ENCODE results near the gene PRKACA.
A peak's percentile ranks its signal among the peaks of the same experiment; 100 is the strongest.

The PRKACA gene

DNA sequence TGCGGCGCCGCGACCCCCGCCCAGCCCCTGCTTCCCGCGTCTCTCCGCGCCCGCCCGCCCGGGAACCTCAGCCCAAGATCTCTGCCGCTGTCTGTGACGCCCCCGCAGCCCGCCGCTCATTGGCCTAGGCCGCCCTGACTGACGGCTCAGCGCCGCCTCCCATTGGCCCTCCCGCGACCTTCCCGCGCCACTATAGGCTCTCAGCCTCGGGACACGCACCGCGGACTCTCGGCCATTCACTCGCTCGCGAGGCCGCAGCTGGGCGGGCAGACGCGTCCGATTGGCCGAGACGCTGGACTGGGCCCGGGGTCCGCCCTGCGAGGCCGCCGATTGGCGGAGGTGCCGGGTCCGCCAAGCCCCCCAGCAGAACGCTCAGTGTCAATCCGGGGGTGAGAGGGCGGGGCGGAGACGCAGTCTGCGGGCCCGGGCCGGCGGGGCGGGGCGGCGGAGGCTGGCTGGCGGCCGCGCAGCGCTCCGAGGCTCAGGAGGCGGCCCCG, at the start of gene PRKACA:
Gene PRKACA (minus strand): TSS at position 95 of the 497 bp plus-strand sequence. CDS start 215 bp downstream, outside the sequence.
- peak; percentile 94 for DNase-seq

DNA sequence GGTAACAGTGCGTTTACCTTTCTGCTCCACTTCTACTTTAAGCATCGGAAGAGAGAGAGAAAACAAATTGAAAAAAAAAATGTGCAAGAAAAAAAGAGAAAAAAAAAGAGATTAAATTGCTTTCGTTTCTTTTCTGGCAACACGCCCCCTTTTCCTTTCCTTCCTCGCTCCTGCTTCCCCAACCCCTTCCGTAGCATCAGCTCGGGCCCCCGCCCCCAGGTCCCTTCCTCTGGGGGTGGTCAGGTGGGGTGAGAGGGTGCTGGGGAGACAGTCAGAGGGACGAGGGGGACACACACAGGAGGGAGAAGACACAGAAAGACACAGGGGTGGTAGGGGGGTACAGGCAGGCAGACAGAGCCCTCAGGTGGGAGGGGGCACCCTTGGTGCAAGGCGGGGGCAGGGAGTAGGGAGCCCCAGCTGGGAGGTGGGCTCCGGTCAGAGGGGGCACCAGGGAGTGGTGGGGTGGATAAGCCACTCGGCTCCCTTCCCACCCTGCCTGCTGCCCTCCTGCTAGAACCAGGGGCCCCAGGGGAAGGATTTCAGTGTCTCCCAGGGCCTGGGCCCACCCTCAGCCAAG, 49.5 kb upstream of the PRKACA start:
- DNase-seq = no peak

DNA sequence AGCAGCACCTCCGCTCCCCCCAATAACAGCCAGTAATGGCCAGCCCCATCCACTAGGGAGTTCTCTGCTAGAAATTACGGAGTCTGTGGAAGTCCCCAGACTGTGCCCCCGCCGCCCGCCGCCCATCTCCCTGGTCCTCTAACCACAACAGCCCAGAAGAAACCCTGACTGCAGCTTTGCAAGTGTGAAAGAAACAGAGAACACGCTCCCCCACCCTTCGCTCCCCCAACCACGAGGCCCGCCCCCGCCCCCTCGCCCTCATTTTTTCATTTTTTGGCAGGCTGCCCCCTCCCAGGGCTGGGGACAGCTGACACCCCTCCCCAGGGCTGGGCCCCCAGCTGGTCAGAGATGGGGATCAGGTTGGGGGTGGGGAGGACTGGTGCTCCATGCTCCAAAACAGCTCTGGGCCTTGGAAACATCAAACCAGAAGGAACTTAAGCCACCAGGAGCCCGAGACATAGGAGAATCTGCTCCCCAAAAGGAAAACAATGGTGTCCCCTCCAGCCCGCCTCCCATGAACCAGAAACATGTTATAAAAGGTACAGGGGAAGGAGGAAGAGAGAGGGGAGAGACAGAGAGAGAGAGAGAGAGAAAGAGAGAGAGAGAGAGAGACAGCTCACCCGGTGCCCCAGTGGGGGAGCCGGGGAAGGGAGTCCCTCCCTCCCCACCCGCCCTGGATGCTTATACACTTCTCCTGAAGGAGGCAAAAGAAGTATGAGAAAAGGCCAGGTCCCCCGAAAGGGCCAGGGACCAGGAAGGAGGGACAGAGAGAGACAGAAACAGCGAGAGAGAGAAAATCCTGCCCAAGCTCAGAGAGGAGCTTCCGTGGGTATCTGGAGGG, 48.6 kb upstream of the PRKACA start:
- DNase-seq = no peak

DNA sequence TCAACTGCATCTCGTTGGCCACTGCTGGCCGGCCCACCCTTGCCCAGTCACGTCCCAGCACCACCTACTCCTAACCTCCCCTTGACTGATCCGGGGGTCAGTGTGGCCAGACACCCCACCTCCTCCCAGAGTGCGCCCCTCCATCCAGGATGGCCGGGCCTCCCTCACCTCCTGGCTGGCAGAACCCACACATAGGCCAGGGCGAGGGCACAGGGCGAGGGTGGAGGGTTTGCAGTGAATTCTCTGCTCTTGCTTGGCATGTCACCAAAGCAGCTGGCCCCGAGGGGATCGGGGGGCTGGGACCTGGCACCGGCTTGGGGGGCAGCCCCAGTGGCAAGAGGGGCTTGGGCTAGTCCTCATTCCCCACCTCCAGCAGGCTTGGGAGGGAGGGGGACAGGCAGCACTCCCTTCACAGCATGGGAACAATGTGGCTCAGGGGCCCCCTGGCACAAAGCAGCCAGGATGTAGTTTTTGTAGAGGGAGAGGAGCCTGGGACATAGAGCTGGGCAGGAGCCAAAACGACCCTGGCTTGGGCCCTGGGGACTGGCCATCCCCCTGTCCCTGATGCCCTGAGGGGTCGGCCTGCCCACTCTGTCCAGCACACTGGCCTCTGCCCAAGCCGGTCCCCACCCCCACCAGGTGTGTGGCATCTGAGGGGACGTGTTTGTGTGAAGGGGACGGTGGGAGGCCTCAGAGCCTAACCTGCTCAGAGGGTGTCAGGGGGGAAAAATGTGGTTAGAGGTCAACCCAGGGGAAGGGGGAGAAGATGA, 47.3 kb upstream of the PRKACA start:
- DNase-seq = no peak

DNA sequence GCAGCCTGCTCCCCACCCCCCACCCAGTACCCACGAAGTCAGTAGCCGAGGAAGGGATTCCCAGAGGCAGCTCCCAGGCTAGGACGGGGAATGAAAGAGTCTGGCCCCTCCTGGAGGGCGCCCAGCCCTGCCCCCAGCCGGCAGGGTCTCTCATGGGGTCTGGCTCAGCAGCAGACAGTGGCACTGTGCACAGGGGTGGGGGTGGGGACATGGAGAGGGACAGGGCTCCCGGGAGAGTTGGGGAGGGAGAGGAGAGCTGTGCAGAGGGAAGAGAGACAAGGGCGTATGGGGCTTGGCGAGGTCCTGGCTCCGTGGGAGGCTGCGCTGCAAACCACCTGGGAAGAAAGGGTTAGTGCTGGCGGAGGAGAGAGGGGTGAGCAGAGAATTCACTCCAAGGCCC, 46.5 kb upstream of the PRKACA start:
- DNase-seq = no peak

DNA sequence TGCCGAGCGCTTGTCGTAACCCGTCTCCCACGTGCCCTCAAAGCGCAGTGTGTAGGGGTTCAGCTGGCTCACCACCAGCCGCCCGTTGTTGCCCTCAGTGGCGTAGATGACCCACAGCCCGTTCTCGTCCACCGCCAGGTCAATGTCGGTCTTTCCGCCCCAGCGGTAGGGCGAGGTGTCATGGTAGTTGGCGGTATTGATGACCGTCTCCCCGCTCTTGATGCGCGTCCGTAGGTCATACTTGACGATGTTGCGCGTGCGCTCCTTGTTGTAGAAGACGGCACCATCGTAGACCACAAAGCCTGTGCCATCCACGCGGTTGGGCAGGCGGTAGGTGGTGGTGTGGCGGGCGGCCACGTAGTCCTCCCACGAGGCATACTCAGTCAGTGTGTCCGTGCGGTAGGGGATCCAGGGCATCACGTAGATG, 45.3 kb upstream of the PRKACA start:
- DNase-seq = no peak

DNA sequence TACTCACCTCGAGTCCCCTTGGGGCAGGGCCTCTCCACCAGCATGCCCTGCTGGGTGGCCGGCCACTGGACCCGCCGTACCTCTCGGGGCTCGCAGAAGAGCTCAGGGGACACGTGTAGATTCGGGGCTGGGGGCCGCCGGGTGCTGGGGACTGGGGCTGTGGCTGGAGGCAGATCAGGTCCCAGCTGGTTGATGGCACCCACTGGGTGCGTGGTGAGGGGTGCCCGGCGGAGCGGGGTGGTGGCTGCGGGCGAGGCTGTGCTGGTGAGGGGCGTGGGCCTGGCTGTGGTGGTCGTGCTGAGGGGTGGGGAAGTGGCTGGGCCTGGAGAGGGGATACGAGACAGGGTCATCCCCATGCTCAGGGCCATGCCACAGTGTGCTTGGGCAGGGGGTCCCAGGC, 43.7 kb upstream of the PRKACA start:
- DNase-seq = no peak

DNA sequence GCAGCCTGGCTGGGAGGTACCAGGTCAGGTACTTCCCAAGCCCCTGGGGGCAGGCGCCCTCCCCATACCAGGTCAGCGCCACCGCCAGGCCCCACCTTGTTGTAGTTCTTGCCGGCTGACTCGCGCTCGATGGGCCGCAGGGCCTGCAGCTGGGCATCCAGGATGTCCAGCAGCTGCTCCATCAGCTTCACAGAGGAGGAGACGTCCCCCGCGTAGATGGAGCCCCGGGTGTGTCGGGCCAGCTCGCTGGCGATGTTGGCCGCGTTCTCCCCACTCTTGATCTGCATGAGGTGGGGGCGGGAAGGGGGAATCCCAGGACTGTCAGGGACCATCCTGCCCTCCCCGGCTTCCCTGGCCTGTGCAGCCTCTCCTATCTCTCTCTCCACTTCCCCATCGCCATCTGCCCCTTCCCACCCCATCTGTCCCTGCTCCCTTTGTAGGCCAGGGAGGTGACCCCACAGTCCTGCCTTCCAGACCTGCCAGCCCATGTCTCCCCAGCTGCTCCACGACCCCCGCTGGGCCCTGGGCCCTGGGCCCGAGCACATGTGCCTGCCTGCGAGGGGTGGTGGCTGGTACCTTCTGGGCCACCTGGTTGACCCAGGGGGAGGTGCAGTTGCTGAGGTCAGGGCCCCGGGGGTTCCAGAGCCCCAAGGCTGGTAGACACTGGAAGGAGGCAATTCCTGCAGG, 42.6 kb upstream of the PRKACA start:
- DNase-seq = peak; percentile 12

DNA sequence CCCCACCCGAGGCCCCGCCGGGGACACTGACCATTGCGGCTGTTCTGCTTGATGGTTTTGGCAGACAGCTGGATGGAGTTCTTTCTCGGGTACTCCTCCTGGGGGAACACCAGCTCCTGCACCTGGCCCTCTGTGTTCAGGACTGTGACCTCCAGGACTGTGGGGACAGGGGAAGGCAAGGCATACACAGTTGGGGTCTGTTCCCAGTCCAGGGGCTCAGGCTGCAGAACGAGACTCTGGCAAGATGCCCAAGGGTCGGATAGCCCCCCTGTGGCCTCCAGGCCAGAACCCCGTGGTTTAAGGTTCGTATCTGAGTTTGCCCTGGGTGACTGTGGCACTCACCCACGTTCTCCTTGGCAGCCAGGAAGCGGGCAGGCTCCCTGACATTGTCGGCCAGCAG, 41.5 kb upstream of the PRKACA start:
- DNase-seq = no peak

DNA sequence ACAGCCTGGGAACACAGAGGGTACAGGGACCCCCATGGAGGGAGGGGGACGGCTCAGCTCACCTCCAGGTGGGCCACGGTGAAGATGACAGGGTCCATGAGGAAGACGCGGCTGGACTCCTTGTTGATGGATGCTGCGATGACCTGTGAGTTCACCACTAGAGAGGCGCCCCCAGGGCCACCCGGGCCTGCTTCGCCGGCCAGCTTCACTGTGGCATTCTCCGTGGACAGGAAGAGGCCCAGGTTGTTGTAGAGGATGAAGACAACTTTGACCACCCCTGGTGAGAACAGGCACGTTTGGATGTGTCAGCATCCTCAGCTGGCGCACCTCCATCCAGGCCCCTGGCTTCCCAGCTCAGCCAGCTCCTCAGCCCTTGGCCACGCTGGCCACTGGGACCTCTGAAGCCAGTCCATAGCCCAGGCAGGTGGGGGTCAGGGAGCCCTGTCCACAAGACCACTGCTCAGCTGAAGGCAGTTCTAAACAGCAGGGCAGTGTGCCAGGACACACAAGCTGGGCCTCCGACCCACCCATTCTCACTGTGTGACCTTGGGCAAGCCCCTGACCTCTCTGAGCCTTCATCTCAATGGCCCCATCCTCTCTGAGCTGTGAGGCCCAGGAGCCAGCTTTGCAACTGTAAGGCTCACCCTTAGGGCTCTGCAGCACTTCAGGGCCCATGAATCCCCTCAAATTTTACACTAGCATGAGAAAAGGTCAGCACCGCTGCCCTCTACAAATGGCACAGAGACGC, 40.9 kb upstream of the PRKACA start:
- no peak for DNase-seq

DNA sequence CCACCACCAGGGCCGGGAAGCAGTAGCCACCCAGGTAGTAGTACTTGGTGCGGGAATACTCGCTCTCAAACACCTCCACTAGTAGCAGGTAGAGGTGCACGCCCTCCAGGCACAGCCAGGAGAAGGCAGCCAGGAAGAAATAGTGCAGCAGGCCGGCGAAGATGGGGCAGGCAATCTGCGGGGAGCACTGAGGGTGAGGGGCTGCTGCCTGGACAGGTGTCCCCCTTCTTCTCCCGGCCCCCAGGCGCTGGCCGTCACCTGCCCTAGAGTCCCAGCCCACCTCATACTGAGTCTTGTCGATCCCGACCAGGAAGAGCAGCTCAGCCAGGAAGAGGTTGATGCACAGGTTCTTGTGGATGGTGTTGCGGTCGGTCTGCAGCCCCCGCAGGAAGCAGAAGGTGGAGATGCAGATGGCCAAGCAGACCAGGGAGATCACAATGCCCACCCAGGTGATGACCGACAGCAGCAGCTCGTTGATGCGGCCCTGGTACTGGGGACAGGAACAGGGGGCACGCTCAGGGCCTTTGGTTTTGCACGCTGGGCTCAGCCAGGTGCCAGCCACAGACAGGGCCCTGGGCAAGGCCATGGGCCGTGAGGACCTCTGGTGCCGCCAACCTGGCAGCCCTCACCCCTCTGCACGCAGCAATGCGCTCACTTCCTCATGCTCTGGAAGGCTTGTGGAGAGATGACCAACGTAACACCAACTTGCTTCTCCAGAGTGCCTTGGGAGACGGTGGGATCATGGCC, 39.6 kb upstream of the PRKACA start:
- no peak for DNase-seq

DNA sequence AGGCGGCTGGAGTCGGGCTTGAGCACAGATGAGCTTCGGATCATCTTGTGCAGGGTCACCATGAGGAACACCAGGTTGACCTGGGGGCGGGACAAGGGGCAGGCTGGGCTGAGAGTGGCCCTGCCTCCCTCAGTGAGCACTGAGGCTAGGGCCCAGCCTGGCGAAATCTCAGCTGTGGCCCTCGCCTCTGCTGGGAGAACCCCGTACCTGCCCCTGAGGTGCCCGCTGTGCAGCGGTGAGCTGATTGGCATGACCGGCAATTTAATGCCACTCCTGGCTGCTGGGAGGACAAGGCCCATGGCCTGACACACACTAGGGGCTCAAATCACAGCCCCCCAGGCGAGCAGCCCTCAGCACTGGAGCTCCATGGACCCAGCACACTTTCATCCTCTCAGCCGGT, 38.6 kb upstream of the PRKACA start:
- DNase-seq = no peak

DNA sequence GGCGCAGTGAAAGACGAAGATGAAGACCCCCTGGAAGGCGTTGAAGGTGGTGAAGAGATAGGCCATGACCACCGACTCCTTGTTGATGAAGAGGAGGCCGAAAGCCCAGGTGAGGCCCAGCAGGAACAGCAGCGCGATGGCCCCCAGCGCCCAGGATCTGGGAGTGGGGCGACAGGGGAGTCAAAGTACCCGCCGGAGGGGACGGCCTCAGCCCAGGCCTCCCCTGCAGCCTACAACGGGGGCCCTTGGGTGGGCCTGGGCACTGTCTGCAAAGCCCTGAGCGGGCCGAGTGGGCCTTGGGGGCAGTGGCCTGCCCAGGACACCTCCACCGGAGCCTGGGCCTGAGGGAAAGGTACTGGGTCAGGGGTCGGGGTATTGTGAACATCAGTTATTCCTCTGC, 37.8 kb upstream of the PRKACA start:
- DNase-seq = no peak

DNA sequence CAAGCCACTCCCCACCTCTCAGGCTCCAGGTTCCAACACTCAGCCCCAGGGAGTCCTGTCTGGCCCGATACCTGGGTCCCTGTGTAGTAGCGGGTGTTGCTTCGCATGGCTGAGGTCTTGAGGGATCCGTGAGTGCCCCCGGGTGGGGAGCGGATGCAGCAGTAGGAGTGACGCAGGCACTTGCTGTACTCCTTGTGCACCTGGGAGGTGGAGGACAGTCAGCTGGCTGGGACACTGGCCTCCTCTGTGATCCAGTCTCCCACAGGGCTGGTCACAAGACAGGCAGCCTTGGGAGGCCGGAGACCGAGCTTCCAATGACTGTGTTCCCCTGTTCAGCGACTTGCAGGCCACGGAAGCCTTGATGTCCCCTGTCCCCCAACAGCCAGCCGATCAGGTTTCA, 35.2 kb upstream of the PRKACA start:
- DNase-seq = no peak

DNA sequence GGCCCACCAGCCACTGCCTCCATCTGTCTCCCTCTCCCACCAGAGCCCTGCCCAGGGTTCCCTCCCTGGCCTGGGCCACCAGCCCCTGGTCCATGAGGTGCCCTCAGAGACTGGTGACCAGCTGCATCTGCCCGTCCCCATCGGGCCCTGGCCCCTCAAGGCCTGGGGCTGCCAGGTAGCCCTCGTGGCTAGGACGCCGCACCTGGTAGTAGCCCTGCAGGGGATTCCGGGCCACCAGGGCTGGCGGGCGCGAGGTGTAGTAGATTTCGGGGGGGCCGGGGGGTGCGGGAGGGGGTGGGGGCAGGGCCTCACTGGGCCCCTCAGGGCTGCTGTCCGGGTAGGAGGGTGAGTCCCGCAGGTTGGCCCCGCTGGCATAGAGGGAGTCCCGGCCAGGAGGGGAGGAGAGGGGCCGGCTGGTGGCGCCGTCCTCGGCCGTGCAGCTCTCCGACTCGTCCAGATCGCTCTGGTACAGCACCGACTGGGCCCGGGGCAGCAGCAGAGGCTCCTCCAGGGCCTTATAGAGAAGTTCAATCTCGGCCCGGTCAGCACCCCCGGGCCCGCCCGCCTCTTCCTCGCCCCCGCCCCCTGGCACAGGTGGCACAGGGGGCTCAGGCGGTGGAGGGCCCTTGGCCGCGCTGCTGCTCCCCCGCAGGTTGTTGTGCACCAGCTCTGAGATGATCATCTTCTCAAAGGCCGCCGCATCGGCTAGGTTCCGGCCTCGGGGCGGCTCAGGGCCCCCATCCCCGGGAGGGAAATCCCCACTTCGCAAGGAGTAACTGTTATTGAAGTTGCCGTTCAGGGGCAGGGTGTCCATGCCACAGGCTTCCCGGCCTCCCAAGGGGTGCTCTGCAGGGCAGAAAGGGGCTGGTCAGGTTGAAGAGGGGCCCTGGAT, 33.5 kb upstream of the PRKACA start:
- DNase-seq = no peak

DNA sequence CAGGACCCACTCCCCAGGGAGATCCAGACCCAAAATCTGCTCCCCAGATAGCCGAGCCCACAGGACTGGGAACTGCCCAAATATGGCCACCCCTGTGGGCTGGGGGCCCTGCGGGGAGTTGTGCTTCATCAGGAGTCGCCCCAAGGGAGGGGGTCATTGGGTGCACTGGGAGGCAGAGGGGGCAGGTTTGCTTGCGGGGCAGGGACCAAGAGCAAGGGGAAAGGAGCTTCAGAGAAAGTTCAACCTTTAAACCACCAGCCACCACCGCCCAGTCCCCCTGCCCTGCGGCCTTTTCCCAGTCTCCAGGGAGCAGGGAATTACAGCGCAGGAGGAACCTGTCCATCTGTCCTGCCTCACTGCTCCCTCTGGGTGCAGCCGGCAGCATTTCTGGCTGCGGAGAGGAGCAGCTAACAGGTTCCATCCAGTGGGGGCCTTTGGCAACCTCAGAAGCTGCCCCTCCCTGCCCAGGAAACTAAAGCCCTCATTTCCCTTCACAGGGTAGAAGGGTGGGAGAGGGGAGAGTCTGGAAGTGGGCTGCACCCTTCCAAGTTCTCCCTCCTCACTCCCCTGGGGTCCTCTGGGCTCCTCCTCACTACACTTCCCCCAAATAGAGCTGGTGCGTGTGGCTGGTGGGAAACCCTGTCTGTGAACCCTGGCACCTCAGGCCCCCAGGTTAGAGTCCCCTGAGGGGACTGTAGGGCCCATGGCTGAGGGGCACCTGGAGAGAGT, 32.6 kb upstream of the PRKACA start:
- no peak for DNase-seq

DNA sequence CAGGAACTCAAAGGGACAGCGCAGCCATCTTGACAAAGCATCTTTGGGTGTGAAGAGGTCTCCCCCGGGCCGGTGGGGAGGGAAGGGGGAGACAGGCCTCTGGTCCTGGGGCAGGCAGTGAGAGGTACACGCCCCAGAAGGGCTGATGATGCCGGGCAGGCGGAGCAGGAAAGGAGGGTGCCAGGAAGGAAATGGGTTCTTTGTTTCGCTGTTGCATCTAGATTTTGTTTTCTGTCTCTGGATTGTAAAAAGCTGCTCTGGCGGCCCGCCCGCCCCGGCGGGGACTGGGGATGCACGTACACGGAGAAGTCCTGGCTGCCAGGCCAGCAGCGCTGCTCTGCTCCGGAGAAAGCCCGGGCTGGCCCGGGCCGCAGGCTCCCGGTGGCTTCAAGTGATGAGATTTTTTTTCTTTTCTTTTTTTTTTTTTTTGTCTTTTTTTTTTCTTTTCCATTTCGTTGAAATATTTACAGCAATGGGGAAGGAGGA, 32.0 kb upstream of the PRKACA start:
- DNase-seq = no peak

DNA sequence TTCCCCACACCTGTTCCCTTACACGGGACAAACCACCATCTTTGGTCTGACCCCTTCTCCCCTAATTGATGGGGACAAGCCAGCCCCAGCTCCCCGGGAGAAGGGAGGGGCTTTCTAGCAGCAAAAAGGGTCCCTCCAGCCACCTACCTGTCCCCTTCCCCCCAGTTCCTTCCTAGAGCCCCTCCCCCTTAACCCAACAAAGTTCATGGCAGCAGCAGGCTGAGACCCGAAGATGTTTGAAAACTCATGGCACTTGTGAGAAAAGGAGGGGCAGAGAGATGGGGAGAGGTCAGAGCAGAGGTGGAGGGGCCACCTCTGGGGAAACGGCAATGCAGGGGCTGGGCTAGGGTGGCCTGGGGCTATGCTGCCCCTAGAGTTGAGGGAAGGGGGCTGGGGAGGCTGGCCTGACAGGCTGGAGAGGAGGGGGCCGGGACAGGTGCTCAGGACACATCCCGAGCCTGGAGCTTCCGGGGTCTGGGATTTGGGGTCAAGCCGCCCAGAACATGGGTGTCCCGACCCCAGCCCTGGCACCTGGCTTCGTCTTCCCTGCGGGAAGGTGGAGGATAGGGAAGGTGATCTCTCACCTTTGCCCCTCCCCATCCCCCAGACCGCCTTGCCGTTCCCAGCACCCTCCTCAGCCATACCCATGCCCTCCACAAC, 31.3 kb upstream of the PRKACA start:
- DNase-seq = no peak
